Activated CD8-positive, alpha-beta memory T cell treated with anti-CD3 and anti-CD28 coated beads, Interleukin-2, amount 50 U/mL, for 1 hour (primary cell): ENCODE measurements around the gene CARD9.
"Not testable (repeated sequence)": the region's sequence is repeated elsewhere in the genome, so short reads cannot be mapped to it uniquely, and the experiment has no call there.

Experiments used
- DNase-seq: peaks from one replicate; pipeline ENCODE4 v3.0.0-alpha.2; 2020; ENCODE audit errors: extremely low read depth

Gene CARD9, protein sequence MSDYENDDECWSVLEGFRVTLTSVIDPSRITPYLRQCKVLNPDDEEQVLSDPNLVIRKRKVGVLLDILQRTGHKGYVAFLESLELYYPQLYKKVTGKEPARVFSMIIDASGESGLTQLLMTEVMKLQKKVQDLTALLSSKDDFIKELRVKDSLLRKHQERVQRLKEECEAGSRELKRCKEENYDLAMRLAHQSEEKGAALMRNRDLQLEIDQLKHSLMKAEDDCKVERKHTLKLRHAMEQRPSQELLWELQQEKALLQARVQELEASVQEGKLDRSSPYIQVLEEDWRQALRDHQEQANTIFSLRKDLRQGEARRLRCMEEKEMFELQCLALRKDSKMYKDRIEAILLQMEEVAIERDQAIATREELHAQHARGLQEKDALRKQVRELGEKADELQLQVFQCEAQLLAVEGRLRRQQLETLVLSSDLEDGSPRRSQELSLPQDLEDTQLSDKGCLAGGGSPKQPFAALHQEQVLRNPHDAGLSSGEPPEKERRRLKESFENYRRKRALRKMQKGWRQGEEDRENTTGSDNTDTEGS

GRCh38 chr9:136373300-136374182 lies at the start of gene CARD9:
Gene CARD9, minus strand, starts transcription at chr9:136373669. Its CDS starts 1,591 bp downstream, at chr9:136372078.
- DNase-seq = no peak

GRCh38 chr9:136422876-136423275 lies 49.4 kb upstream of the CARD9 start:
- no peak for DNase-seq

- DNase-seq = no peak
Observed at GRCh38 chr9:136421791-136422190, 48.3 kb upstream of the CARD9 start.

DNA sequence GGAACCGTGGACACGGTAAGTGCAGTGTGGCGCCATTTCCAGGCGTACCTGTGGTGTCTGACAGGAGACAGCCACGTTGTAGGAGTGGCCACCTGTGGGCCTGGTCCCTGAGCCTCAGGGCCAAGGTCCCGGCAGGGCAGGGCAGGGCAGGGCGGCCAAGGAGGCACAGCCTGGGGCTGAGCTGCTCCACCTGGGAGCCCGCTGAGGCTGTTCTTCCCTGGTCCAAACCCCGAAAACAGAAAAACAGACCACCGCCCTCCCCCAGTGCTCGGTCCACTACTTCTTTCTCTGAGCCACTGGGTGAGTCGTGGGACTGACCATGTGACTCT lies 45.6 kb upstream of the CARD9 start:
- DNase-seq = no peak

- no peak for DNase-seq
Observed at GRCh38 chr9:136418182-136419091, 45.0 kb upstream of the CARD9 start.

- DNase-seq = no peak
Observed at GRCh38 chr9:136416914-136417313, 43.4 kb upstream of the CARD9 start.

DNA sequence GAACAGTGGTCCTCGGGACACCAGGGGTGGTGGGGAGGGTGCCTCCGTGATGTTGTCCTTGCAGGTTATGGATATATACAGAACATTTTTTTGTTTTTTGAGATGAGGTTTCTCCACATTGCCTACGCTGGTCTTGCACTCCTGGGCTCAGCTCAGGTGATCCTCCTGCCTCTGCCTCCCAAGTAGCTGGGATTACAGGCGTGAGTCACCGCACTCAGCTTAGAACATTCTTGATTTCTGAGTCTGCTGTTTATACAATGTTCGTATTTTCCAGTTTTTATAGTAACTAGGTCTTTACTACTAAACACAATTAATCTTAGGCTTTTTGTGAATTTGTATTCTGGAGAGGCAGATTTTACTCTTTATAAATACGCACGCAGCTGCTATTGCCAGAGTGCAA lies 43.0 kb upstream of the CARD9 start:
- no peak for DNase-seq

DNA sequence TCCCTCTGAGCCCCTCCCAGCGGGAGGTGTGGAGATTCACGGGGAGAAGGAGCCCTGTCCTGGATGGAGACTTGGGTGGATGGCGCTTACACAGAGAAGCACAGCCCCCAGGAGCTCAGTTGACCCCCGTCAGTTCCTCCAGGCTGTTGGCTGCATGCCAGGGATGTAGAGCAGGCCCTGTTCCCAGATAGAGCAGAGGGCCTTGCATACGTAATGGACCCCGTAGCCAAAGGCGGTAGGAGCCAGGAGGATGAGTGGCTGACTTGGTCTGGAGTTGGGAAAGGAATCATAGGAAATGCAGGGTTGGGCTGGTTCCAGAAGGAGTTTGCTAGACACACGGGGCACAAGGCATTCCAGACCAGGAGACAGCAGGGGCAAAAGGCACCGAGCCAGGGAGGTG lies 39.5 kb upstream of the CARD9 start:
- DNase-seq = no peak

GRCh38 chr9:136411378-136411777 lies 37.9 kb upstream of the CARD9 start:
- no peak for DNase-seq

GRCh38 chr9:136410500-136411287 lies 37.2 kb upstream of the CARD9 start, which contains the start of the genes ENTR1 and PMPCA:
Gene ENTR1, minus strand, starts transcription at chr9:136410614. Its CDS starts 217 bp downstream, at chr9:136410397.
Gene PMPCA, plus strand, starts transcription at chr9:136410658. Its CDS starts 11 bp downstream, at chr9:136410669.
- DNase-seq = peak; percentile 78

GRCh38 chr9:136409557-136410455 lies 36.3 kb upstream of the CARD9 start:
- no peak for DNase-seq

GRCh38 chr9:136407911-136408310 lies 34.4 kb upstream of the CARD9 start:
- DNase-seq = no peak

GRCh38 chr9:136407061-136407460 lies 33.6 kb upstream of the CARD9 start:
- not testable (repeated sequence) for DNase-seq

GRCh38 chr9:136405904-136406303 lies 32.4 kb upstream of the CARD9 start:
- DNase-seq = not testable (repeated sequence)

- no peak for DNase-seq
Observed at GRCh38 chr9:136405481-136405880, 32.0 kb upstream of the CARD9 start.

GRCh38 chr9:136404801-136405136 lies 31.3 kb upstream of the CARD9 start:
- DNase-seq = no peak

DNA sequence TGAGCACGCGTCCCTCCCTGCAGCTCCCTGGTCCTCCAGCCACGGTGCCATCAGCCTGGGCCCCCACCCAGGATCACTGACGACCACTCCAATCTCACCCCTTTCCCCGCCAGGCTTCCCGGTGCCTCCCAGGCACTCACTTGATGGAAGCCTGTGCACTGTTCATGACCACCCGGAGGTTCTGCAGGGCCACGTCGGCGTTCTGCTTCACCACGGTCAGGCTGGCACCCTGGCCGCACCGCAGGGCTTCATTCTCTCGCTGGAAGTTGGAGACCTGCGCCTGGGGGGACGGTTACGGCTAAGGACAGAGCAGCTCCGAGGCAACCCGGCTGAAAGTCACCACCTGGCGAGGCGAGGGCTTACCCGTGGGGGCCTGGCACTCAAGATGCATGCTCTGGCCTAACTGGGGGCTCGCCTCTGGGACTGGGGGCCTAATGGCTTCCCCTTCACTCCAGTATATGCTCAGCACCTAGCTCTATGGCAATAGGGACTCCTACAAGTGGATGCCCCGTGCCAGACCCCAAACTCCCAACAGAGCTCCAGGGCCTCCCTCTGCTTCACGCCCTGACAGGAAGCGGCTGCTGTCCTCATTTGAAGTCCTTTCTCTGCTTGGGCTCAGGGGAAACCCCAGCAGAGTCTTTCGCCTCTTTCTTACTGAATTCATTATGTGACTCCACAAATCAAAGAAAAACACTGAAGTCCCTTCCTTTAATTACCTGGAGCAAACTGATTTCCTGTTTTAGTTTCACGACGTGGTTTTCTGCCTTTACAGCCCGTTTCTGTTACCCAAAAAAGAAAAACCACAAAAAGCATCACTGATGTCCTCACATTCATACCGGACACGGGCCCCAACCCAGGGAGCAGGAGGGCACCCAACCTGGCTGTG lies 30.7 kb upstream of the CARD9 start:
- no peak for DNase-seq

DNA sequence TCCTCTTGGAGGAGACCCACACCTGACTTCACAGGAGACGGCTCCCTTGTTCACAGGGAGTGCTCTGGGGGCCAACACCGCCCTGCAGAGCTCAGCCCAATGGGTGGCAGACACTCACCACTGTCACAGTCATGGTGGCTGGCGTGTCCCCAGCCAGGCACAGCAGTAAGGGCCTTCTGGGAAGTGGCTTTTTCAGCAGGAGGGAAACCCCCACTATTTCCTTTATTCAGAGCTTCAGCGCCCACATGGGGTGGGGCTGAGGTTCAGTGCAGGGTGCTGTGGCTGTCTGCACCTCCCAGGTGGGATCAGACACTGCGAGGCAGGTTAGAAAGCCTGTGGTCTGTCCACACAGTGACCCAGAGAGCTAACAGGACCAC lies 30.1 kb upstream of the CARD9 start:
- peak; percentile 36 for DNase-seq

- DNase-seq = no peak
Observed at GRCh38 chr9:136402067-136402466, 28.6 kb upstream of the CARD9 start.
